K562 treated with DMSO at 1 percent for 48 hours (cell line): ENCODE results near the gene ZNF594. TPM values are rescaled to one million over a fixed set of nuclear protein-coding genes. Genes with fewer than 3 reads are reported as not detected.

Experiments used
- total RNA-seq: library from RNA; unstranded; fragments of 300-600 nt; gene quantifications from 2 replicates; pipeline ENCODE4 v1.2.3, GENCODE V29; 2022; ENCODE audit warnings: low replicate concordance; ENCODE audit errors: extremely low read depth

ZNF594 gene
- not detected in 2 replicates for total RNA-seq

GRCh38 chr17:5191541-5192417 is at the start of gene ZNF594:
TSS of gene ZNF594 (minus strand) at chr17:5191868. CDS start at chr17:5184256, 7,612 bp downstream.

DNA sequence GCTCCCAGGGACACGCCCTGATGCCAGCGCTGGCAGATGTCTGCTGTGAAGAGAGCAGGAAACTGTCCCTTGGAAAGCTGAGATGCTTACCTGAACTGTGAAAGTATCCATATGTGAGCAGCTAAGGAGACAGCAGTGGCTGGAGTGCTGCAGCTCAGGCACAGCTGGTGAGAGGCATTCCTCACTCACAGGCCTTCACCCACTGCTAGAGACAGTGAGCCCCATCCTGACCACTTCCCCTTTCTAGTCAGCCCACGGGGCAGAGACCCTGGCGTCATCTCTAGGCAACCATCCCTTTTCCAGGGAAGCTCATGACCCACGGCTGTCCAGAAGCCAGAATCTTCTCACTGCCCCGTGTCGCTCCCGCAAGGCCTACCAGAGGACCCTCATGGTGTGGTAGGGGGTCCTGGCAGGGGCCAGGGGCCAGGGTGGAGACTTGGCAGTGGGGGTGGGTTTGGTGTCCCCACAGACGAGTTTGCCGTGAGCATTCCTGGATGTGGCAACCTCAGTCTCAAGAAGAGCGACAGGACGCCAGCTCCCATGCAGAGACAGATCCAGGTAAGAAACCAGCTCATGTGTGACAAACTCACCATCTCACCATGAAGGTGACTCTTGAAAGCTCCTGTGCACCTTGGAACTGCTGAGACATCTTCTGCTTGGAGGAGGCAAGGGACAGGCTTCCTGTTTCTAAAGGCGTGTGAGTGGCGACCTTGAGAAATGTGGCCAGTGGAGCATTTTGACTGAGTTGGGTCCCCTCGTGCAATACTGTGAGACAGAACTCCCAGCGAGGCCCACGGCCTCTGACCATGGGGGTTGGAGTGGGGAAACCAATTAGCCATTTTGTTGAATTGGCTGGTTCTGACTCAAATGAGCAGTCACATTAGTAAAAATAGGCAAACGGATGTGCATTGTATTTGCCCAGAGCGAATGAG is 43.2 kb upstream of the ZNF594 start, which contains the start of gene SCIMP:
Gene SCIMP (minus strand): TSS at position 216 of the 932 bp plus-strand sequence. CDS start 105 bp downstream, at position 111.

Other genes starting within 250 kb of the ZNF594 start
- gene PFN1, start 243.3 kb downstream of the ZNF594 start, total RNA-seq = not detected in 2 replicates
- not detected in 2 replicates for gene ENO3, start 240.7 kb downstream of the ZNF594 start, total RNA-seq
- gene SPAG7, start 224.1 kb downstream of the ZNF594 start, total RNA-seq = not detected in 2 replicates
- not detected in 2 replicates for gene CAMTA2, start 204.2 kb downstream of the ZNF594 start, total RNA-seq
- not detected in 2 replicates for gene INCA1, start 194.3 kb downstream of the ZNF594 start, total RNA-seq
- not detected in 2 replicates for gene KIF1C, start 193.9 kb downstream of the ZNF594 start, total RNA-seq
- not detected in 2 replicates for gene SLC52A1, start 156.4 kb downstream of the ZNF594 start, total RNA-seq
- not detected in 2 replicates for gene ZFP3, start 113.4 kb downstream of the ZNF594 start, total RNA-seq
- gene ZNF232, start 80.0 kb downstream of the ZNF594 start, total RNA-seq = not detected in 2 replicates
- gene USP6, start 75.8 kb downstream of the ZNF594 start, total RNA-seq = not detected in 2 replicates
- gene SCIMP, start 43.0 kb upstream of the ZNF594 start, total RNA-seq = not detected in 2 replicates
- not detected in 2 replicates for gene RABEP1, start 90.4 kb upstream of the ZNF594 start, total RNA-seq
- not detected in 2 replicates for gene NUP88, start 227.8 kb upstream of the ZNF594 start, total RNA-seq
- not detected in 2 replicates for gene RPAIN, start 228.3 kb upstream of the ZNF594 start, total RNA-seq
- not detected in 2 replicates for gene C1QBP, start 247.3 kb upstream of the ZNF594 start, total RNA-seq